OCI-M2 (cell line): ENCODE results near the gene CFAP99.

Experiments
- DNase-seq: peaks from one replicate; lab custom pipeline; 2025; ENCODE audit not compliant: unreplicated experiment; lab: John Stamatoyannopoulos, UW

Gene CFAP99

GRCh38 chr4:2411786-2412510, 6.8 kb upstream of the CFAP99 start:
- DNase-seq, result no peak

- no peak for DNase-seq
These were observed 6.2 kb upstream of the CFAP99 start for GRCh38 chr4:2412534-2412884.

GRCh38 chr4:2412885-2413716, 5.7 kb upstream of the CFAP99 start:
- DNase-seq, result no peak

- DNase-seq, result no peak
These were observed 4.7 kb upstream of the CFAP99 start for GRCh38 chr4:2413821-2414610.

- no peak for DNase-seq
These were observed 3.5 kb upstream of the CFAP99 start for GRCh38 chr4:2415213-2415612.

- no peak for DNase-seq
These were observed 2.7 kb upstream of the CFAP99 start for GRCh38 chr4:2415881-2416563.

DNA sequence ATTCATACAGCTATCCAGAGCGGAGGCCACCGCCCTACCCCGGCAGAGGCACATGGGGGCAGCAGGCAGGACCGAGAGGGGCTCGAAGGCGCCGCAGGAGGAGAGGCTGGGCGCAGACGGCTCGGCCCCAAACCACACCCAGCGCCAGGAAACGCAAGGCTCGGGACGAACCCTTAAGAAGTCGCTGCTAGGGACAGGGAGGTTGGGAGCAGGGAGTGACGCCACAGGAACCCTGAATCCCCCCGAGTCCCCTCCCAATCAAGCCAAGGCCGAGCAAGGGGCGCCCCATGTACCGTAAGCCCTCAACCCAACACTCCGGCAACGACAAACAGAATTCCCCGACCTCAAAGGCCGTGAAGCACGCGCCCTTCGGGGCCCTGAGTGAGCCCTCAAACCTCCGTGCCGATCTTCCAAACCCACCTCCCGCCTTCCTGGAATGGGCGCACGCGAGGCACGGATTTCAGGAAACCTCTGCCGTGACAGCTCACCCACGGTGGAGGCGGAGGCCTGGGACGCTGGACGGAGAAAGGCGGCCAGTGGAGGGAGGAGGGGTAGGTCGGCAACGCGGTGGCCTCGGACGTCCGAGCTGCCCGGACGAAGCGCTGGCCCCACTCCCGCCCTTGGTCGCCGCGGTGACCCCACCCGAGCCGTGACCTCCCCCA, 2.1 kb upstream of the CFAP99 start:
- DNase-seq, result no peak

- no peak for DNase-seq
These were observed 1.5 kb upstream of the CFAP99 start for GRCh38 chr4:2417226-2417764.

- no peak for DNase-seq
These were observed 748 bp upstream of the CFAP99 start, which contains the start of gene ZFYVE28 for GRCh38 chr4:2417765-2418649. Gene ZFYVE28, minus strand, starts transcription at chr4:2418645. Its CDS starts 322 bp downstream, at chr4:2418323.

DNA sequence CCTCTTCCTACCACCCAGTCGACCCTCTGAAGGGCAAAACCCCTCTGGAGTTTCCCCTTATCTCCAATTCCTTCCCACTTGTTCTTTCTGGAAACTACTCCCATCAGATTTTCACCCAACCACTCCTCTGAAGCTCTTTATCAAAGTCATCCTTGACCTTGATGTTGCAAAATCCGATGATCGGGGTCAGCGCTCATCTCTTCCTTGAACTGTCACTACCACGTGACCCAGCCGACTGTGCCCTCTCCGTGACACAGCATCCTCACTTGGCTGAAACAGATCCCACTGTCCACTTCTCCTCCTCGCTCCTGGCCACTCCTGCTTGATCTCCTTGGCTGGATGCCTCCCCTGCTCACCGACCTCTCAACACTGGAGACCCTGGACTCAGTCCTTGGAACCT, 1.1 kb downstream of the CFAP99 start:
- DNase-seq, result no peak

DNA sequence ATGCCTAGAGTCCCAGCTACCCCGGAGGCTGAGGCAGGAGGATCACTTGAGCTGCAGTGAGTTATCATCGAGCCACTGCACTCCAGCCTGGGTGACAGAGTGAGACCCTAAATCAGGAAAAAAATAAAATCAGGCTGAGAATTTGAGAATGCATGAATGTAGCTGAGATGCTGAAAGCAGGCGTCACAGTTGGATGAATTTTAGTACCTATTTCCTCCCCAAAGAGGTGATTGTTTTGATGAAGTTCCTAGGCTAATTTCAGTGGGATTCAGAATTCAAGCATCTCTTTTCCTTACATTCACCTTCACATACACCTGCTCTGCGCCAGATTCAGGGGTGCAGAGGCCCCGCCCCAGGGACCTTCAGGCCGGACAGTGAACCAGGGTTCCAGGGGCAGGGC, 3.2 kb downstream of the CFAP99 start:
- no peak for DNase-seq

DNA sequence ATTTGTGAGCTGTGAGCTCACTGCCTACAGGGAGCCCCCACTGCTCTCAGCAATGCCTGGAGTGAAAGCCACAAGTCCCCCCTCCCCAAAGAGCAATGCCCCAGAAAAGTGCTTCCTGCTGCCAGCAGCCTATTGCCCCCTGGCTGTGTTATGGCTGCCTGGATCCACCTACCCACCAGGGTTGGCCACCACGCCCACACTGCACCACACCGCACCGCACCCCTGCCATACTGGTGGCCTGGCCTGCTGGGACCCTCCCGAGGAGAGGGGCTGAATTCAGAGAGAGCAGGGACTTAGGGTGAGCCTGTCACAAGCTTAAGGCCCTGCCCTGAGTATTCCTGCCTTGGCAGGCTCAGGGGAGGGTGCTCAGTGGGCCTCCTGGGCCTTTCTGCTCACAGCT, 4.3 kb downstream of the CFAP99 start:
- DNase-seq, result no peak

DNA sequence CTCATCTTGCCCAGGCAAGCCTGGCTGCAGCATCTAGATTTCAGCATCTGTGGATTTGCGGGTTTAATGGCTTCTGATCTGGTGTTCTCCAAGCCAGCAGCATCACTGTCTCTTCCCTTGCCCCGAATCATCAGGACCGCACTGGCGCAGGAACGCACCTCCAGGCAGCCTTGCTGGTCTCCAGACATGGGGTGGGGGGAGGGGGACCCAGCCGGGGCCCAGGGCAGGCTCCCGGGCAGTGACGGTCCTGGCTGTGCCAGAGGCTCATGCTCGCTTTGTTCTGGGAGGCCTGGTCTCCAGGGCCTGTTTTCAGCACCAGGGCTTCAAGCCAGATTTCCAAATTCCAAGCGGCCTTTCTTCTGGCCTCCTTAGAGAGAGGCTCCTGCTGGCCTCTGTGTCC, 4.9 kb downstream of the CFAP99 start:
- no peak for DNase-seq

- DNase-seq, result no peak
These were observed 5.8 kb downstream of the CFAP99 start for GRCh38 chr4:2424581-2424980.

DNA sequence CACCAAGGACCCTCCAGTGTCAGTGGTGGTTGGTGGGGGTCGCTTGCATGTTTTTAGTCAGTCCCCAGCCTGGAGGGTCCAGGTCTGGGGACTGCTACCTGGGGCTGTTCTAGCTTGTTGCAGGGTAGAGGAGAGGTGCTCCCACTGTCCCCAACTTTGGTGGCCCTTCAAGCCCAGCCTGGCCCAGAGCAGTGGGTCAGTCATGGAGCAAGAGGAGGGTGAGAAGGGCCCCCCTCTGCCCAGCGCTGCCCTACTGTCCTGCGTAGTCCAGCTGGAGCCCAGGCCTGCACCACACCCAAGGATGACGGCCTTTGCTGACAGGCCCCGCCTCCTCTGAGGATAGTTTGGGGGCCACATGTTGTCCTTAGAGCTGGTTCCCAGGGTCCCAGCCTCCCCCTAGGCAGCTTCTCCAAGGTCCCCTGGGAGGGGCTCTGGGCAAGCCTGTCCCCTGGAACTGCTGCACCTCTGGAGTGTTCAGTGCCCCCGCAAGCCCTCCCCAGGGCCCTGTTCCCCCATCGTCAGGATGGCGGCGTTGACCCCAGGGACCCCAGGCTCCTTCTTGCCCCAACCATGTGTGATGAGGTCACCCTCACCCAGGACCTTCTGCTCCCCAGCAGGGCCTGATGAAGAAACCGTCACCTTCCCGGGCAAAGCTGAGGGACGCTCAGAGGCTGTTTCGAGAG, 6.8 kb downstream of the CFAP99 start:
- DNase-seq, result no peak

GRCh38 chr4:2426069-2426397, 7.3 kb downstream of the CFAP99 start:
- DNase-seq, result no peak

GRCh38 chr4:2426711-2427275, 8.0 kb downstream of the CFAP99 start:
- no peak for DNase-seq
